ENCODE data around the gene REG1B.
"Not testable (repeated sequence)": the region's sequence is repeated elsewhere in the genome, so short reads cannot be mapped to it uniquely, and the experiment has no call there.

Gene REG1B

DNA sequence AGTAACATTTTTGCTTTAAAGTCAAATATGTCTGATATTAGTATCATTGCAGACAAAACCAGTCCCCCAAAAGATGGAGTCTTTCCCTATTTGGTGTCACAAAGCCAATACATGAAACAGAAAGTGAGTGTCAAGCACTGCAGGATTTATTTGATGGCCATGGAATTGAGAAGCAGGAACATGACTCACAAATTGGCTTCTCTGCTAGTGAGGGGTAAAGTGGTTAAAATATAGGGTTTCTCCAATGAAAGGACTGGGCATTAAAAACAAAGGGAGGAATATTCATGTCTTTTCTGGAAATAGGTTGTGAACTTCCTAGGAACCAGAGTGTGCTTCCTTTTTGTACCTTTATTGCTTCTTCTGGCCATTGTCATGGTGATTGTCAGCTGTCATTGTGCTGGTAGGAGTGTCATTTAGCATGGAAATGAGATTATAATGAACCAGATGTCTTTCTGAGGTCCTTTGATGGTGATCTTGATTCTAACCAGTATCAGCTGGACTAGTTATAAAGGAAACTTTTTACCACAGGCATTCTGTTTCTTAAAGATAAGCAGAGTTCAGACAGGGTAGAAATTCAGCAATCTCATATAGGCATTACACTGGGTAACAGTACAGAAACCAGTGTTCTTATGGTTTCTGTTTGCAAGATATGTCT is 4.1 kb downstream of the REG1B start:
- DNase-seq: no peak

DNA sequence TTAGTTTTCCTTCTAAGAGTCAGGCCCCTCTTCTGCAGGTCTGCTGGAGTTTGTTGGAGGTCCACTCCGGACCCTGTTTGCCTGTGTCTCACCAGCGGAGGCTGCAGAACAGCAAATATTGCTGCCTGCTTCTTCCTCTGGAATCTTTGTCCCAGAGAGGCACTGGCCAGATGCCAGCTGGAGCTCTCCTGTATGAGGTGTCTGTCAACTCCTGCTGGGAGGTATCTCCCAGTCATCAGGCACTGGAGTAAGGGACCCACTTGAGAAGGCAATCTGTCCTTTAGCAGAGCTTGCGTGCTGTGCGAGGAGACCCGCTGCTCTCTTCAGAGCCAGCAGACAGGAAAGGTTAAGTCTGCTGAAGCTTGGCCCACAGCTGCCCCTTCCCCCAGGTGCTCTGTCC is 4.8 kb downstream of the REG1B start:
- DNase-seq: no peak

DNA sequence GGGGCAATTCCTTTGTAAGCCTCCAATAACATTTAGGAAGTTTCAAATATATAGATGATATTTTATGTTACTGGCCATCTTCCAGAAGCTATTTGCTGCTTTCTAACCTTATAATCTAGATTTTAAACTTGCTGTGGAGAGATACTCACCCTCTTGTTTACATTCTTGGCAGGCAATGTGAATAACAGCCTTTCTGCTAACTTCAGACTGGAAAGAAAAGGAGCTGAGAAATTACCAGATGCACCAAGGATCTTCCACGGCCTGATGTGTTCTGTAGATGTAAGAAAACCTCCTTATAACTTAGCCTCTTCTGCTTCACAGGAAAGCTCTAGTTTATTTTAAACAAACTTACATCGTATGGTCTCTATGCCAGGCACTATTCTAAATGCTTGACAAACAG is 16.7 kb downstream of the REG1B start:
- no peak for DNase-seq

DNA sequence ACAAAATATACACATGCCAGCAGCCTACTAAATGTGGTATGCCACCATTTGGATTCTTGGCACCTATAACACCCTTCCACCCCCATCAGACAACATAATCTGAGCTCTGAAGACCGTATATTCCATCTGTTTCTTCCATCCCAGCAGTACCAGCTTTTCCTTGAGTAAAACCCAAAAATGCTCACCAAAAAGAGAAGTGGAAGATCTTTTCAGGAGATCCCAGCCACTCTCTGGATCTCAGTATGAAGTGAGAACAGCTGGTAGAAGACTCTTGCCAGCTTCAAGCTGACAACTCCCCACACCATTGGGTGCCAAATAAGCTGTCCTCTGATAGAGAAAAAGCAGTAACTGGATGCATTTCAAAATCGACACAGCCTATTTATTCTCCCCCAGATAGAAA is 22.6 kb downstream of the REG1B start:
- DNase-seq: no peak

DNA sequence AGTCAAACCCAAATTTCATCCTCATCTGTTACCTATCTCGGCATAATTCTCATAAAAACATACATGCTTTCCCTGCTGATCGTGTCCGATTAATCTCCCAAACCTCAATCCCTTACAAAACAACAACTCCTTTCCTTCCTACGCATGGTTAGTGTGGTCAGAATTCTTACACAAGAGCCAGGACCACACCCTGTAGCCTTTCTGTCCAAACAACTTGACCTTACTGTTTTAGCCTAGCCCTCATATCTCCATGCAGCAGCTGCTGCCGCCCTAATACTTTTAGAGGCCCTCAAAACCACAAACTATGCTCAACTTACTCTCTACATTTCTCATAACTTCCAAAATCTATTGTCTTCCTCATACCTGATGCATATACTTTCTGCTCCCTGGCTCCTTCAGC is 33.0 kb downstream of the REG1B start:
- not testable (repeated sequence) for DNase-seq

DNA sequence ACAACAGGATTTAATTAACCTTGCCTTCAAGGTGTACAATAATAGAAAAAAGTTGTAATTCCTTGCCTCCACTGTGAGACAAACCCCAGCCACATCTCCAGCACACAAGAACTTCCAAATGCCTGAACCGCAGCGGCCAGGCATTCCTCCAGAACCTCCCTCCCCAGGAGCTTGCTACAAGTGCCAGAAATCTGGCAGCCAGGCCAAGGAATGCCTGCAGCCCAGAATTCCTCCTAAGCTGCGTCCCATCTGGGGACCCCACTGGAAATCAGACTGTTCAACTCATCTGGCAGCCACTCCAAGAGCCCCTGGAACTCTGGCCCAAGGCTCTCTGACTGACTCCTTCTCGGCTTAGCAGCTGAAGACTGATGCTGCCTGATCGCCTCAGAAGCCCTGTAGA is 34.3 kb downstream of the REG1B start:
- not testable (repeated sequence) for DNase-seq

DNA sequence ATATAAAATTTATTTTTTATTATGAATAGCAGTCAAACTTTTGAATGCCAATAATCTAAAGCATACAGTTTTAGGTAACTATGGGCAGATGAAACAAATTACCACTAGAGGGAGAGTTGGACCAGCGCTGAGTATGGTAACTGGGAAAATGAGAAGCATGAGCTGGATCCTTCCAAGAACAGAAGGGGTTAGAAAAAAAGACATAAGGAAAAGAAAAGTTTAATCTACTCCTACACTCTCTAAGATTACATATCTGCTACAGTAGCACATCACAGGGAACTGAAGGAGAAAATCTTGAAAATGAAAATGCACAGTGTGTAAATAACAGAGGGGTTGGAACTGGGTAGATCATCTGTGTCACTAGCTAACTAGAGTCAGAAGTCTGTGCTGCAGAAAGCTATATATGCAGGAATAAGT is 46.8 kb downstream of the REG1B start:
- no peak for DNase-seq

DNA sequence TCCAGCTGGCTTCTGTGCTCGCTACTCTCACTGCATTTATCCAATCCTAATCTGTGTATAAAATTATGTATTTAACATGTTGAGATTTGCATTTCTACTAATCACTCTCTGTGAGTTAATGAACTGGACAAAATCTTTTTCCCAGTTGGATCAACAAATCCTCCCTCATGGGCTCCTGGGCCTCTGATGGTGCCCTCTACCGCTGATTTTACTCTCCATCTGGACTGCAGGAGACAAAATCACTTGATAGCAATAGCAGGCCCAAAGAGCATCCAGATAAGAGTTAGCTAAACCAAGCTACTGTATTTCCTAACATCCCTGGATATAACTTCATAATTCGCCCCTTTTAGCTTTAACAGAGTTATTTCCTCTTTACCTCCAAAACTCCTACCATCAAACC is 47.8 kb downstream of the REG1B start:
- DNase-seq: no peak

All from effector CD4-positive, alpha-beta T cell (primary cell).